ENCODE data around the gene FUBP3.
"Not testable (repeated sequence)": the region's sequence is repeated elsewhere in the genome, so short reads cannot be mapped to it uniquely, and the experiment has no call there.

FUBP3 gene

GRCh38 chr9:130556396-130557076 is 22.8 kb upstream of the FUBP3 start:
- no peak for DNase-seq (ENCODE audit: low read depth)

GRCh38 chr9:130557077-130557468 is 22.3 kb upstream of the FUBP3 start:
- no peak for DNase-seq (ENCODE audit: low read depth)

- DNase-seq (ENCODE audit: low read depth): no peak
These were observed 18.3 kb upstream of the FUBP3 start for GRCh38 chr9:130561056-130561455.

- not testable (repeated sequence) for DNase-seq (ENCODE audit: low read depth)
These were observed 16.9 kb upstream of the FUBP3 start for GRCh38 chr9:130562525-130562924.

GRCh38 chr9:130563797-130564196 is 15.6 kb upstream of the FUBP3 start:
- DNase-seq (ENCODE audit: low read depth): no peak

GRCh38 chr9:130565792-130566191 is 13.6 kb upstream of the FUBP3 start:
- no peak for DNase-seq (ENCODE audit: low read depth)

GRCh38 chr9:130570208-130570607 is 9.2 kb upstream of the FUBP3 start:
- DNase-seq (ENCODE audit: low read depth): no peak

GRCh38 chr9:130575514-130575913 is 3.9 kb upstream of the FUBP3 start:
- DNase-seq (ENCODE audit: low read depth): no peak

- DNase-seq (ENCODE audit: low read depth): no peak
These were observed 3.2 kb upstream of the FUBP3 start for GRCh38 chr9:130576176-130576575.

- DNase-seq (ENCODE audit: low read depth): no peak
These were observed 524 bp downstream of the FUBP3 start for GRCh38 chr9:130579738-130580463.

GRCh38 chr9:130581766-130582165 is 2.4 kb downstream of the FUBP3 start:
- DNase-seq (ENCODE audit: low read depth): no peak

- DNase-seq (ENCODE audit: low read depth): no peak
These were observed 3.9 kb downstream of the FUBP3 start for GRCh38 chr9:130583271-130583670.

GRCh38 chr9:130587921-130588320 is 8.5 kb downstream of the FUBP3 start:
- DNase-seq (ENCODE audit: low read depth): no peak

GRCh38 chr9:130588416-130588815 is 9.0 kb downstream of the FUBP3 start:
- no peak for DNase-seq (ENCODE audit: low read depth)

- DNase-seq (ENCODE audit: low read depth): no peak
These were observed 10.4 kb downstream of the FUBP3 start for GRCh38 chr9:130589754-130590153.

GRCh38 chr9:130590305-130590704 is 10.9 kb downstream of the FUBP3 start:
- no peak for DNase-seq (ENCODE audit: low read depth)

- DNase-seq (ENCODE audit: low read depth): no peak
These were observed 13.6 kb downstream of the FUBP3 start for GRCh38 chr9:130593020-130593419.

GRCh38 chr9:130597228-130597627 is 17.9 kb downstream of the FUBP3 start:
- DNase-seq (ENCODE audit: low read depth): no peak

- DNase-seq (ENCODE audit: low read depth): no peak
These were observed 18.8 kb downstream of the FUBP3 start for GRCh38 chr9:130598188-130598587.

- no peak for DNase-seq (ENCODE audit: low read depth)
These were observed 20.2 kb downstream of the FUBP3 start for GRCh38 chr9:130599625-130600024.

- no peak for DNase-seq (ENCODE audit: low read depth)
These were observed 21.7 kb downstream of the FUBP3 start for GRCh38 chr9:130601100-130601499.

GRCh38 chr9:130604295-130604694 is 24.9 kb downstream of the FUBP3 start:
- no peak for DNase-seq (ENCODE audit: low read depth)

GRCh38 chr9:130606887-130607600 is 27.7 kb downstream of the FUBP3 start:
- DNase-seq (ENCODE audit: low read depth): no peak
